Activated CD8-positive, alpha-beta T cell treated with anti-CD3 and anti-CD28 coated beads for 36 hours (primary cell): ENCODE results near the gene MAST3. TPM values are rescaled to one million over a fixed set of nuclear protein-coding genes. Genes with fewer than 3 reads are reported as not detected.

ENCODE experiments used
- ATAC-seq: fragments of 200-7000 bp; cut with Tn5 transposase; one replicate; pipeline ENCODE4 v1.10.0; 2021; ENCODE audit warnings: mild to moderate bottlenecking, moderate library complexity
- CTCF ChIA-PET: fragments of 350-600 bp; sonication (Branson Sonifier 250); formaldehyde crosslinking; loops from one replicate; lab custom pipeline; 2021; ENCODE audit warnings: antibody characterized with exemption; lab: Charles Lee
- POLR2A ChIA-PET: fragments of 350-600 bp; sonication (Branson Sonifier 250); formaldehyde crosslinking; loops from one replicate; lab custom pipeline; 2021; ENCODE audit warnings: antibody characterized with exemption; lab: Charles Lee
- DNase-seq: peaks from one replicate; pipeline ENCODE4 v3.0.0-alpha.2; 2020
- H3K27ac Mint-ChIP-seq: one replicate; pipeline ENCODE4 v1.8.0; 2021; ENCODE audit warnings: mild to moderate bottlenecking, mixed read lengths
- H3K27me3 Mint-ChIP-seq: one replicate; pipeline ENCODE4 v1.8.0; 2021; ENCODE audit warnings: mixed read lengths
- H3K36me3 Mint-ChIP-seq: one replicate; pipeline ENCODE4 v1.8.0; 2021; ENCODE audit warnings: low read depth, mixed read lengths
- H3K4me1 Mint-ChIP-seq: one replicate; pipeline ENCODE4 v1.8.0; 2021; ENCODE audit warnings: low read depth, mixed read lengths
- H3K4me3 Mint-ChIP-seq: one replicate; pipeline ENCODE4 v1.8.0; 2021; ENCODE audit warnings: mild to moderate bottlenecking, moderate library complexity, mixed read lengths
- H3K9me3 Mint-ChIP-seq: one replicate; pipeline ENCODE4 v1.8.0; 2021; ENCODE audit warnings: mixed read lengths
- intact Hi-C: fragments of 100-400 bp; cut with micrococcal nuclease; formaldehyde crosslinking; loops from one replicate; pipeline ENCODE4 v1.10.0; 2022
- total RNA-seq, 2 experiments: library from RNA; stranded (reverse); gene quantifications; one replicate each; pipeline ENCODE4 v1.2.3, GENCODE V29; 2021
- TF ChIP-seq, protein P1 (sequence below): fragments of 200-600 bp; IDR thresholded peaks from one replicate; pipeline ENCODE4 v1.8.0; 2022; ENCODE audit warnings: antibody characterized with exemption, mild to moderate bottlenecking

The MAST3 gene
- total RNA-seq, 2 experiments from 2014 or later, result 23.1 to 23.3 TPM

DNA sequence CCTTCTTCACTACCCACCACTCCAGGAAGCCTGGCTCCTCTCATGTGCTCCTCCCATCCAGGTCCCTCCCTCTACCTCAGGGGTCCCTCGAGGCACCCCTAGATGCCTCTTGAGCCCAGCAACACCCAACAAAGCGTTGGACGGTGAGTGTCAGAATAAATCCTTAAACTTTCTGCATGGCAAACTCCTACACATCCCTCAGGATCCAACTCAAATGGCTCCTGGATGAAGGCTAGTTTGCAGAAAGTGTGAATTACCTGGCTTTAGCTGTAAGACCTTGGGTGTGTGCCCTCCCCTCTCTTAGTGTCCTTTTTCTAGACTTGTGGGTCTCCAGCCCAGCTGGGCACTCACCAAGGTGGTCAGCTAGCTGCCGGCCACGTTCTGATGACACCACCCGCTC, 100.8 kb downstream of the MAST3 start:
- H3K4me3 Mint-ChIP-seq, result no peak overlapping the region

More for the DNA sequence above, 100.8 kb downstream of the MAST3 start:
- H3K27me3 Mint-ChIP-seq, result no peaks in the 10 kb centered on the region
- no peak overlapping the region for H3K27ac Mint-ChIP-seq
- peaks cover 22% of the 10 kb centered on the region for H3K36me3 Mint-ChIP-seq
- ATAC-seq (no peak), DNase-seq (no peak)
- H3K9me3 Mint-ChIP-seq, result no peaks in the 10 kb centered on the region
- intact Hi-C loops, result no loop called here
- peaks cover 26% of the 10 kb centered on the region for H3K4me1 Mint-ChIP-seq
- POLR2A ChIA-PET, result no interaction called here
- TF ChIP-seq, protein P1, sequence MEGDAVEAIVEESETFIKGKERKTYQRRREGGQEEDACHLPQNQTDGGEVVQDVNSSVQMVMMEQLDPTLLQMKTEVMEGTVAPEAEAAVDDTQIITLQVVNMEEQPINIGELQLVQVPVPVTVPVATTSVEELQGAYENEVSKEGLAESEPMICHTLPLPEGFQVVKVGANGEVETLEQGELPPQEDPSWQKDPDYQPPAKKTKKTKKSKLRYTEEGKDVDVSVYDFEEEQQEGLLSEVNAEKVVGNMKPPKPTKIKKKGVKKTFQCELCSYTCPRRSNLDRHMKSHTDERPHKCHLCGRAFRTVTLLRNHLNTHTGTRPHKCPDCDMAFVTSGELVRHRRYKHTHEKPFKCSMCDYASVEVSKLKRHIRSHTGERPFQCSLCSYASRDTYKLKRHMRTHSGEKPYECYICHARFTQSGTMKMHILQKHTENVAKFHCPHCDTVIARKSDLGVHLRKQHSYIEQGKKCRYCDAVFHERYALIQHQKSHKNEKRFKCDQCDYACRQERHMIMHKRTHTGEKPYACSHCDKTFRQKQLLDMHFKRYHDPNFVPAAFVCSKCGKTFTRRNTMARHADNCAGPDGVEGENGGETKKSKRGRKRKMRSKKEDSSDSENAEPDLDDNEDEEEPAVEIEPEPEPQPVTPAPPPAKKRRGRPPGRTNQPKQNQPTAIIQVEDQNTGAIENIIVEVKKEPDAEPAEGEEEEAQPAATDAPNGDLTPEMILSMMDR, result no peak
- CTCF ChIA-PET, result interaction anchor here (1.0 kb wide), 2 partner anchors 10 to 190 kb away, joined by 3 read pairs; no protein-coding TSS in a partner anchor

Other genes starting within 250 kb of the MAST3 start
- gene JAK3, start 249.8 kb upstream of the MAST3 start, total RNA-seq, result 100 to 1,000 TPM; 120 to 126 TPM
- gene RPL18A, start 237.9 kb upstream of the MAST3 start, total RNA-seq, result 1,000 to 10,000 TPM; 3,663 to 3,679 TPM
- gene SLC5A5, start 225.8 kb upstream of the MAST3 start, total RNA-seq, result under 1 TPM; 0.87 to 0.99 TPM
- 100 to 1,000 TPM; 120 to 129 TPM for gene CCDC124, start 164.8 kb upstream of the MAST3 start, total RNA-seq
- gene KCNN1, start 130.7 kb upstream of the MAST3 start, total RNA-seq, result 1 to 10 TPM in 1 of 2 experiments, under 1 TPM in 1; 0.25 to 1.7 TPM
- gene ARRDC2, start 89.6 kb upstream of the MAST3 start, total RNA-seq, result 10 to 100 TPM; 29.1 TPM
- 10 to 100 TPM; 25.6 to 27.2 TPM for gene IL12RB1, start 10.8 kb upstream of the MAST3 start, total RNA-seq
- gene PIK3R2, start 55.4 kb downstream of the MAST3 start, total RNA-seq, result 10 to 100 TPM; 15.0 to 15.8 TPM
- 10 to 100 TPM; 21.9 to 22.9 TPM for gene IFI30, start 76.0 kb downstream of the MAST3 start, total RNA-seq
- gene MPV17L2, start 95.4 kb downstream of the MAST3 start, total RNA-seq, result 1 to 10 TPM; 8.5 to 9.6 TPM
- gene RAB3A, start 106.3 kb downstream of the MAST3 start, total RNA-seq, result 10 to 100 TPM in 1 of 2 experiments, 1 to 10 TPM in 1; 8.9 to 11.3 TPM
- gene PDE4C, start 128.7 kb downstream of the MAST3 start, total RNA-seq, result under 1 TPM in 1 of 2 experiments, not detected in 1; 0.38 TPM
- gene IQCN, start 176.7 kb downstream of the MAST3 start, total RNA-seq, result under 1 TPM; 0.59 to 0.69 TPM
- gene JUND, start 183.8 kb downstream of the MAST3 start, total RNA-seq, result 100 to 1,000 TPM; 527 to 530 TPM
- 100 to 1,000 TPM; 426 to 433 TPM for gene LSM4, start 225.3 kb downstream of the MAST3 start, total RNA-seq
- 10 to 100 TPM; 21.7 to 23.9 TPM for gene PGPEP1, start 242.8 kb downstream of the MAST3 start, total RNA-seq